Ovary (tissue), 3 donors: ENCODE results near the gene RASA2.

Experiments used
- CTCF ChIP-seq, 3 donors: fragments of 450-650 bp in 2 of 3; fragments of 200-600 bp in 1 of 3; IDR thresholded peaks; one replicate each; pipeline versions ENCODE4 v1.5.1 to v1.8.0; 2016 to 2022; ENCODE audit warnings: antibody characterized with exemption in 3 of 3, mild to moderate bottlenecking in 1 of 3
- POLR2A ChIP-seq: fragments of 450-650 bp; IDR thresholded peaks from one replicate; pipeline ENCODE4 v1.6.1; 2017; ENCODE audit warnings: antibody characterized with exemption, mild to moderate bottlenecking, moderate library complexity
- donor health status: DM: no; HTN: no; CAD: no.

- TF ChIP-seq CTCF (IDR thresholded peaks at IDR 0.05) (no peak), POLR2A (no peak)
Observed at GRCh38 chr3:141462176-141462859, 24.5 kb upstream of the RASA2 start.
